ENCODE measurements around the gene EGFL7.

The EGFL7 gene

GRCh38 chr9:136676920-136677686 lies 14.4 kb downstream of the EGFL7 start:
- ChIA-PET POLR2A (no interaction called here), CTCF (interaction anchor here (1.3 to 2.2 kb wide), 2 partner anchors 10 to 45 kb away, joined by 3 to 7 read pairs; no protein-coding TSS in a partner anchor)
- TF ChIP-seq CTCF (IDR thresholded peaks at IDR 0.05; ENCODE audit: control extremely low read depth, extremely low read depth, low read depth, missing control alignments) = no peak
- no peak for DNase-seq (ENCODE audit: extremely low spot score)

GRCh38 chr9:136678034-136678433 lies 15.3 kb downstream of the EGFL7 start:
- CTCF ChIA-PET = no interaction called here
- no peak for DNase-seq (ENCODE audit: extremely low spot score)
- no peak for TF ChIP-seq CTCF (IDR thresholded peaks at IDR 0.05; ENCODE audit: control extremely low read depth, extremely low read depth, low read depth, missing control alignments)
- POLR2A ChIA-PET = no interaction called here

- no peak for TF ChIP-seq CTCF (IDR thresholded peaks at IDR 0.05; ENCODE audit: control extremely low read depth, extremely low read depth, low read depth, missing control alignments)
- no peak for DNase-seq (ENCODE audit: extremely low spot score)
- POLR2A ChIA-PET = no interaction called here
- CTCF ChIA-PET = no interaction called here
Observed at GRCh38 chr9:136678624-136679023, 15.9 kb downstream of the EGFL7 start.

GRCh38 chr9:136679431-136679941 lies 16.8 kb downstream of the EGFL7 start:
- ChIA-PET POLR2A (no interaction called here), CTCF (interaction anchor here (5.4 kb wide), 1 partner anchor 7 kb away, joined by 44 read pairs; no protein-coding TSS in a partner anchor)
- no peak for TF ChIP-seq CTCF (IDR thresholded peaks at IDR 0.05; ENCODE audit: control extremely low read depth, extremely low read depth, low read depth, missing control alignments)
- DNase-seq (ENCODE audit: extremely low spot score) = no peak

GRCh38 chr9:136681029-136681428 lies 18.3 kb downstream of the EGFL7 start:
- CTCF ChIA-PET = interaction anchor here (5.4 kb wide), 1 partner anchor 8 kb away, joined by 44 read pairs; no protein-coding TSS in a partner anchor
- DNase-seq (ENCODE audit: extremely low spot score) = no peak
- POLR2A ChIA-PET = no interaction called here
- TF ChIP-seq CTCF (IDR thresholded peaks at IDR 0.05; ENCODE audit: control extremely low read depth, extremely low read depth, low read depth, missing control alignments) = no peak

- no peak for TF ChIP-seq CTCF (IDR thresholded peaks at IDR 0.05; ENCODE audit: control extremely low read depth, extremely low read depth, low read depth, missing control alignments)
- no peak for DNase-seq (ENCODE audit: extremely low spot score)
- POLR2A ChIA-PET = no interaction called here
- CTCF ChIA-PET = interaction anchor here (1.0 to 5.4 kb wide), 4 partner anchors 9 to 242 kb away, joined by 3 to 44 read pairs (median 3); no protein-coding TSS in a partner anchor
Observed at GRCh38 chr9:136681945-136682699, 19.4 kb downstream of the EGFL7 start.

All from GM10248 (cell line).